Thyroid gland (tissue), 4 donors: ENCODE data around the gene HDDC3. TPM values are rescaled to one million over a fixed set of nuclear protein-coding genes. Genes with fewer than 3 reads are reported as not detected.
"Not testable (repeated sequence)": the region's sequence is repeated elsewhere in the genome, so short reads cannot be mapped to it uniquely, and the experiment has no call there.

Experiments used
- DNase-seq, 2 donors: peaks; one replicate each; pipeline ENCODE4 v3.0.0-alpha.2; 2019
- H3K27ac ChIP-seq, 3 donors: fragments of 200-600 bp; sonication (generic); 1 replicate in 2 of 3; 2 replicates in 1 of 3; pipeline ENCODE4 v1.5.1; 2016 to 2019; ENCODE audit warnings: mild to moderate bottlenecking in 1 of 3, moderate library complexity in 1 of 3
- H3K27me3 ChIP-seq: fragments of 200-600 bp; sonication (generic); one replicate; pipeline ENCODE4 v1.5.1; 2019
- H3K36me3 ChIP-seq, 2 donors: fragments of 200-600 bp; sonication (generic); one replicate each; pipeline ENCODE4 v1.5.1; 2016 to 2019
- H3K4me1 ChIP-seq, 2 donors: fragments of 200-600 bp; sonication (generic); one replicate each; pipeline ENCODE4 v1.5.1; 2017 to 2019
- H3K4me3 ChIP-seq, 3 donors: fragments of 200-600 bp; sonication (generic); replicated peaks in 1 of 3; 1 replicate in 2 of 3; 2 replicates in 1 of 3; pipeline ENCODE4 v1.5.1; 2016; ENCODE audit warnings: mild to moderate bottlenecking in 1 of 3
- H3K9me3 ChIP-seq: fragments of 200-600 bp; sonication (generic); one replicate; pipeline ENCODE4 v1.5.1; 2017
- POLR2A ChIP-seq, 2 donors: fragments of 450-650 bp; IDR thresholded peaks; one replicate each; pipeline ENCODE4 v1.6.1; 2017; ENCODE audit warnings: antibody characterized with exemption in 2 of 2, mild to moderate bottlenecking in 2 of 2, moderate library complexity in 1 of 2
- WGBS, 2 donors: methylation state at CpG; one replicate each; pipeline ENCODE4 v1.1.5; 2017; 5-methylcytosine and 5-hydroxymethylcytosine counted together
- intact Hi-C: fragments of 100-400 bp; cut with DNase I; formaldehyde crosslinking; loops from one replicate; pipeline ENCODE4 v1.15.1; 2023
- total RNA-seq, 4 donors: library from RNA; depleted of rRNA; stranded (reverse); fragments of >200 nt; gene quantifications; one replicate each; pipeline ENCODE4 v1.2.3, GENCODE V29; 2016
- TF ChIP-seq, protein P1 (sequence below), 6 experiments: fragments of 200-600 bp in 3 of 6; fragments of 450-650 bp in 3 of 6; sonication (generic) in 3 of 6; IDR thresholded peaks; one replicate each; pipeline ENCODE4 v1.5.1; 2016 to 2019; ENCODE audit warnings: antibody characterized with exemption in 6 of 6, mild to moderate bottlenecking in 2 of 6, inconsistent platforms in 1 of 6, moderate library complexity in 1 of 6

Gene HDDC3
- total RNA-seq, 4 donors from 2014 or later = 13.3 to 25.7 (median 18.0) TPM

DNA sequence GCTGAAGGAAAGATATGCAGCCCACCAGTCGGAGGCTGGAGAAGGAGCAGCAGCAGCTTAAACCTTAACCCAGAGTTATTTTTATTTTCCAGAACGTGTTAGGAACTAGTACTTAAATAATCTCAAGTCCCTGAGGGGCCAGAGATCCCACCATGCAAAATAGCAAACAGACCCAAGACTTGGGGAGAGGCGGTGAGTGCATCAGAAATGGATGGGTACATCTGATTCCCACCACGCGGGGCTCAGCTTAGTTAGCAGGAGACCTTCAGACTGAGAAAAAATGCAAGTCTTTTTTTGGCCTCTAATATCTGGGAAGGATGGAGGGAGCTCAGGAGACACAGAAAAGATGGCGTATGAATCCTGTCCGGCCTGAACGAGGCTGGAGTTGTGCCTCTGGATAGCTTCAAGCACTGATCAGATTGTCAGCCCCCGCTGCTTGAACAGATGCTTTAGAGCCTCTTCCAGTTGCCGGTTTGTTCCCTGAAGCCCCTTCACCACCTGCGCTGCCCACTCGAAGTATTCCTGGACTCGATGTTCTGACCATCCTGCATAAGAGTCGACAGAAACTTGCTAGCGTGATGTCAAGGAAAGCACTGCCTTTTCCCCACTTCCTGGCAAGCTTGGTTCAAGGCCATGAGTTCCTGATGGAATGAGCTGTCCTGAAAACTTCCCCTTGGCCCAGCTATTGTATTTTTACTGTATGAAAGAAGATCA, 1.3 kb downstream of the HDDC3 start:
- Histone ChIP-seq H3K36me3 (no peaks in the 10 kb centered on the region), H3K9me3 (no peaks in the 10 kb centered on the region), H3K27ac (peak overlapping the region; percentile 86 to 97 (median 93)), H3K4me3 (peak overlapping the region in 1 of 3 donors; percentile 85), H3K4me1 (peaks cover 22 to 40% of the 10 kb centered on the region in 2 donors), H3K27me3 (no peaks in the 10 kb centered on the region)
- intact Hi-C loops = no loop called here
- 67 to 79% methylated on average over 15 of the region's 15 CpGs for WGBS, 2 donors
- no peak for DNase-seq
- TF ChIP-seq POLR2A (IDR thresholded peaks at IDR 0.05) = no peak
- TF ChIP-seq, protein P1, sequence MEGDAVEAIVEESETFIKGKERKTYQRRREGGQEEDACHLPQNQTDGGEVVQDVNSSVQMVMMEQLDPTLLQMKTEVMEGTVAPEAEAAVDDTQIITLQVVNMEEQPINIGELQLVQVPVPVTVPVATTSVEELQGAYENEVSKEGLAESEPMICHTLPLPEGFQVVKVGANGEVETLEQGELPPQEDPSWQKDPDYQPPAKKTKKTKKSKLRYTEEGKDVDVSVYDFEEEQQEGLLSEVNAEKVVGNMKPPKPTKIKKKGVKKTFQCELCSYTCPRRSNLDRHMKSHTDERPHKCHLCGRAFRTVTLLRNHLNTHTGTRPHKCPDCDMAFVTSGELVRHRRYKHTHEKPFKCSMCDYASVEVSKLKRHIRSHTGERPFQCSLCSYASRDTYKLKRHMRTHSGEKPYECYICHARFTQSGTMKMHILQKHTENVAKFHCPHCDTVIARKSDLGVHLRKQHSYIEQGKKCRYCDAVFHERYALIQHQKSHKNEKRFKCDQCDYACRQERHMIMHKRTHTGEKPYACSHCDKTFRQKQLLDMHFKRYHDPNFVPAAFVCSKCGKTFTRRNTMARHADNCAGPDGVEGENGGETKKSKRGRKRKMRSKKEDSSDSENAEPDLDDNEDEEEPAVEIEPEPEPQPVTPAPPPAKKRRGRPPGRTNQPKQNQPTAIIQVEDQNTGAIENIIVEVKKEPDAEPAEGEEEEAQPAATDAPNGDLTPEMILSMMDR (IDR thresholded peaks at IDR 0.05) = no peak

DNA sequence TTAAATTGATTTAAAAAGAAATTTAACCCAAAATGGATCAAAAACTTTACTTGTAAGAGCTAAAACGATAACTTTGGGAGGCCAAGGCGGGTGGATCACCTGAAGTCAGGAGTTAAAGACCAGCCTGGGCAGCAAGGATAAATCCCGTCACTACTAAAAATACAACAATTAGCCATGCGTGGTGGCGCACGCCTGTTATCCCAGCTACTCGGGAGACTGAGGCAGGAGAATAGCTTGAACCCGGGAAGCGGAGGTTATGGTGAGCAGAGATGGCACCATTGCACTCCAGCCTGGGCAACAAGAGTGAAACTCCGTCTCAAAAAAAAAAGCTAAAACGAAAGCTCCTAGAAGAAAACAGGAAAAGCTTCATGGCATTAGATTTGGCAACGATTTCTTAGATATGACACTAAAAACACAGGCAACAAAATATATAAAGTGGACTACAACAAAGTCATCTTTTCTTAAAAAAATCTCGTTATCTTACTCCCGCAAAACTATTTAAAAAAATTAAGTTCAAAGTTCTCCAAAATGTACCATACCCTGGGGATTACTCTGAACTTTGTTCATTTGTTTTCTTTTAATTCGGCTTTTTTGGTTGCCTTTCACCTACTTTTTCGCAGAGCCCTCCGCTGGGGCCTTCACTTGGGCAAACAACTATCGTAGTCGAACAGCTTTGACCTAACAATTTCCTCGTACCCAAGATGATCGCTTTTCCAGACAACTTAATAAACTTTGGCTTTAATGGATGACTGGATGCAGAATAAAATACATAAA, 2.9 kb downstream of the HDDC3 start:
- intact Hi-C loops = no loop called here
- Histone ChIP-seq H3K4me3 (peak overlapping the region in 2 of 3 donors; percentile 61 to 81), H3K4me1 (peaks cover 15 to 31% of the 10 kb centered on the region in 2 donors), H3K36me3 (no peaks in the 10 kb centered on the region), H3K27me3 (no peaks in the 10 kb centered on the region), H3K27ac (peak overlapping the region; percentile 86 to 97 (median 93)), H3K9me3 (no peaks in the 10 kb centered on the region)
- 50 to 52% methylated on average over 21 of the region's 21 CpGs for WGBS, 2 donors
- no peak for DNase-seq
- TF ChIP-seq, protein P1 (IDR thresholded peaks at IDR 0.05) = no peak
- no peak for TF ChIP-seq POLR2A (IDR thresholded peaks at IDR 0.05)

DNA sequence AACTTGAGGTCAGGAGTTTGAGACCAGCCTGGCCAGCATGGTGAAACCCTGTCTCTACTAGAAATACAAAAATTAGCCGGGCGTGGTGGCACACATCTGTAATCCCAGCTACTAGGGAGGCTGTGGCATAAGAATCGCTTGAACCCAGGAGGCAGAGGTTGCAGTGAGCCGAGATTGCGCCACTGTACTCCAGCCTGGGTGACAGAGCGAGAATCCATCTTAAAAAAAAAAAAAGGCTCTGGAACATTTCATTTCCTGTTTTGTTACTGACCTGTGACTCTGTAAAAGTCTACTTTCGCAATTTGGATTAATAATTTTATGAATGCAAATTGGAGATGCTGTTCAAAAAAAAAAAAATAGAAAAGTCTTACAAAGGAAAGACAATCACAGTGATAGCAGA, 4.2 kb downstream of the HDDC3 start:
- intact Hi-C loops, H3K9me3 ChIP-seq, H3K27ac ChIP-seq, DNase-seq, H3K27me3 ChIP-seq, H3K36me3 ChIP-seq, H3K4me3 ChIP-seq: not testable (repeated sequence)
- H3K4me1 ChIP-seq = peaks cover 9 to 23% of the 10 kb centered on the region in 2 donors
- 94 to 95% methylated on average over 7 of the region's 7 CpGs for WGBS, 2 donors

DNA sequence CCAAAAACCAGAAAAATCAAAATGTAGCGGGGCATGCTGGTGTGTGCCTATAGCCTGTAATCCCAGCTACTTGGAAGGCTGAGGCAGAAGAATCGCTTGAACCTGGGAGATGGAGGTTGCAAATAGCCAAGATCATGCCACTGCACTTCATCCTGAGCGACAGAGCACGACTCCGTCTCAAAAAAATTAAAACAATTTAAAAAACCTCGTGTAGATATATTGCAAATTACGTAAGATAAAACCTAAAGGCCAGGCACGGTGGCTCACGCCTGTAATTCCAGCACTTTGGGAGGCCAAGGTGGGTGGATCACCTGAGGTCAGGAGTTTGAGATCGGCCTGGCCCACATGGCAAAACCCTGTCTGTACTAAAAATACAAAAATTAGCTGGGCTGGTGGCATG, 5.6 kb downstream of the HDDC3 start:
- WGBS, 2 donors = 92 to 94% methylated on average over 10 of the region's 10 CpGs
- H3K36me3 ChIP-seq = not testable (repeated sequence)

DNA sequence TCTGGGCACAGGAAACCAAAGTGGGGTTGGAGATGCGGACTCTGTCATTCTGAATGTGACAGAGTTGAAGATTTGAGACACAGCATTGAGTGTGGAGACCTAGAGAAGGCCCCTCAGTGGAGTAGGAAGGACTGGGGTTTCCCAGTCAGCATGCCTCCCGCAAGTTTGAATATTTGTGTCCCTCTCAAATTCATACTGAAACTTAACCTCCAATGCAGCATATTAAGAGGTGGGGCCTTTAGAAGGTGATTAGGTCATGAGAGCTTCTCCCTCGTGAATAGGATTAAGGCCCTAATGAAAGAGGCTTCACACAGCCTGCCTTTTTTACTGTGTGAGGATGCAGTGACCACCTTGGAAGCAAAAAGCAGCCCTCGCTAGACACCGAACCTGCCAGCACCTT, 8.0 kb downstream of the HDDC3 start:
- no peaks in the 10 kb centered on the region for H3K4me1 ChIP-seq
- no peak for DNase-seq
- H3K27me3 ChIP-seq = no peaks in the 10 kb centered on the region
- intact Hi-C loops = no loop called here
- no peaks in the 10 kb centered on the region for H3K9me3 ChIP-seq
- 82 to 88% methylated on average over 5 of the region's 5 CpGs for WGBS, 2 donors
- H3K36me3 ChIP-seq = peaks cover 21 to 23% of the 10 kb centered on the region in 2 donors
- no peak overlapping the region for H3K27ac ChIP-seq
- no peak for TF ChIP-seq POLR2A (IDR thresholded peaks at IDR 0.05)
- TF ChIP-seq, protein P1 (IDR thresholded peaks at IDR 0.05) = no peak
- no peak overlapping the region for H3K4me3 ChIP-seq

More for the DNA sequence above, 5.6 kb downstream of the HDDC3 start:
- H3K27me3 ChIP-seq, H3K9me3 ChIP-seq, H3K27ac ChIP-seq, H3K4me3 ChIP-seq, intact Hi-C loops, DNase-seq: not testable (repeated sequence)
- peaks cover 9 to 15% of the 10 kb centered on the region in 2 donors for H3K4me1 ChIP-seq

DNA sequence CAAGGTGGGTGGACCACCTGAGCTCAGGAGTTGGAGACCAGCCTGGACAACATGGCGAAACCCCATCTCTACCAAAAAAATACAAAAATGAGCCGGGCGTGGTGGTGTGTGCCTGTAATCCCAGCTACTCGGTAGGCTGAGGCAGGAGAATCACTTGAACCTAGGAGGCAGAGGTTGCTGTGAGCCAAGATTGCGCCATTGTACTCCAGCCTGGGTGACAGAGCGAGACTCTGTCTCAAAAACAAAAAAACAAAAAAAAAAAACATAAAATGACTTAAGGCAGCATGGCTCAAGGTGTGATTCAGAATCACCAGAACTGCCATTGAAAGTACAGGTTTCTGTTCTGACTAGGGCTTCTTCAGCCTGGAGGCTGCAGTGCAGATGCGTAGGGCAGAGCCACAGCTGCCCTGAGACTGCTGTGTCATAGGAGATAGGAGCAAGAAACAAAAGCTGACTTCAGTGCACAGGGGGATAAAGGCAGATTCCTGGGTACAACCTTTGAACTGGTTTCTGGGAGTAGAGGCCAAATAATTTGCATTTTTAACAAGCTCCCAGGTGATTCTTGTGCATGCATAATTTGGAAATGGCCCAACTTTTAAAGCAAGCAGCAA, 9.5 kb downstream of the HDDC3 start:
- H3K36me3 ChIP-seq = peaks cover 37 to 38% of the 10 kb centered on the region in 2 donors
- H3K4me3 ChIP-seq, DNase-seq, H3K9me3 ChIP-seq, intact Hi-C loops, H3K4me1 ChIP-seq, H3K27me3 ChIP-seq, H3K27ac ChIP-seq: not testable (repeated sequence)
- WGBS, 2 donors = 87 to 93% methylated on average over 7 of the region's 7 CpGs
